ENCODE results near the gene LRG1.

DNA sequence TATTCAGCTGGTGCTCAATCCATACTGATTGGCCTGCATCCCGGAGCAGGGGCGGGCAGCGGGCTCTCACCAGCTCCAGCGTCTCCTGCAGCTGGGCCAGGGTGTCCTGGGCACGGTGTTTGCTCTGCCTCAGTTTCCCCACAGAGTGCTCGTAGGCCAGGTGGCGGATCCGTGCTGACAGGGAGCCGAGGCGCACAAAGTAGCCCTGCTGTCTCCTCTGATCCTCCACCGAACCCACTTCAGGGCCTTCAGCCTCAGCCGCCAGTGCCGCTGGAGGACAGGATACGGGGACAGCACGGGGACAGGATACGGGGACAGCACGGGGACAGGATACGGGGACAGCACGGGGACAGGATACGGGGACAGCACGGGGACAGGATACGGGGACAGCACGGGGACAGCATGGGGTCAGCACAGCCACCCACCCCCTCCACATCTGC lies 14.3 kb downstream of the LRG1 start:
- TF ChIP-seq CTCF (IDR thresholded peaks at IDR 0.05; ENCODE audit: low read depth, low read length, missing input control), result no peak
- no peak for TF ChIP-seq RAD21 (IDR thresholded peaks at IDR 0.05)
- no peak for TF ChIP-seq ZBTB33 (IDR thresholded peaks at IDR 0.05)
- TF ChIP-seq NR2F2 (IDR thresholded peaks at IDR 0.05), result no peak
- no peak for TF ChIP-seq TAF1 (conservative IDR thresholded peaks at IDR 0.05)
- no peak for TF ChIP-seq GABPA (IDR thresholded peaks at IDR 0.05 in 1 of 2, conservative IDR thresholded peaks at IDR 0.05 in 1 of 2)
- no peak for TF ChIP-seq EGR1 (IDR thresholded peaks at IDR 0.05; ENCODE audit: low read depth in 2 of 2)
- TF ChIP-seq JUND (IDR thresholded peaks at IDR 0.05), result no peak
- TF ChIP-seq, protein P1, sequence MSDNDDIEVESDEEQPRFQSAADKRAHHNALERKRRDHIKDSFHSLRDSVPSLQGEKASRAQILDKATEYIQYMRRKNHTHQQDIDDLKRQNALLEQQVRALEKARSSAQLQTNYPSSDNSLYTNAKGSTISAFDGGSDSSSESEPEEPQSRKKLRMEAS (IDR thresholded peaks at IDR 0.05), result no peak
- TF ChIP-seq, protein P2, sequence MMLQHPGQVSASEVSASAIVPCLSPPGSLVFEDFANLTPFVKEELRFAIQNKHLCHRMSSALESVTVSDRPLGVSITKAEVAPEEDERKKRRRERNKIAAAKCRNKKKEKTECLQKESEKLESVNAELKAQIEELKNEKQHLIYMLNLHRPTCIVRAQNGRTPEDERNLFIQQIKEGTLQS (IDR thresholded peaks at IDR 0.05), result no peak
- TF ChIP-seq, protein P3, sequence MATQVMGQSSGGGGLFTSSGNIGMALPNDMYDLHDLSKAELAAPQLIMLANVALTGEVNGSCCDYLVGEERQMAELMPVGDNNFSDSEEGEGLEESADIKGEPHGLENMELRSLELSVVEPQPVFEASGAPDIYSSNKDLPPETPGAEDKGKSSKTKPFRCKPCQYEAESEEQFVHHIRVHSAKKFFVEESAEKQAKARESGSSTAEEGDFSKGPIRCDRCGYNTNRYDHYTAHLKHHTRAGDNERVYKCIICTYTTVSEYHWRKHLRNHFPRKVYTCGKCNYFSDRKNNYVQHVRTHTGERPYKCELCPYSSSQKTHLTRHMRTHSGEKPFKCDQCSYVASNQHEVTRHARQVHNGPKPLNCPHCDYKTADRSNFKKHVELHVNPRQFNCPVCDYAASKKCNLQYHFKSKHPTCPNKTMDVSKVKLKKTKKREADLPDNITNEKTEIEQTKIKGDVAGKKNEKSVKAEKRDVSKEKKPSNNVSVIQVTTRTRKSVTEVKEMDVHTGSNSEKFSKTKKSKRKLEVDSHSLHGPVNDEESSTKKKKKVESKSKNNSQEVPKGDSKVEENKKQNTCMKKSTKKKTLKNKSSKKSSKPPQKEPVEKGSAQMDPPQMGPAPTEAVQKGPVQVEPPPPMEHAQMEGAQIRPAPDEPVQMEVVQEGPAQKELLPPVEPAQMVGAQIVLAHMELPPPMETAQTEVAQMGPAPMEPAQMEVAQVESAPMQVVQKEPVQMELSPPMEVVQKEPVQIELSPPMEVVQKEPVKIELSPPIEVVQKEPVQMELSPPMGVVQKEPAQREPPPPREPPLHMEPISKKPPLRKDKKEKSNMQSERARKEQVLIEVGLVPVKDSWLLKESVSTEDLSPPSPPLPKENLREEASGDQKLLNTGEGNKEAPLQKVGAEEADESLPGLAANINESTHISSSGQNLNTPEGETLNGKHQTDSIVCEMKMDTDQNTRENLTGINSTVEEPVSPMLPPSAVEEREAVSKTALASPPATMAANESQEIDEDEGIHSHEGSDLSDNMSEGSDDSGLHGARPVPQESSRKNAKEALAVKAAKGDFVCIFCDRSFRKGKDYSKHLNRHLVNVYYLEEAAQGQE (IDR thresholded peaks at IDR 0.05), result no peak
- no peak for TF ChIP-seq SP1 (IDR thresholded peaks at IDR 0.05)
- no peak for TF ChIP-seq RXRA (IDR thresholded peaks at IDR 0.05)
